ENCODE measurements around the gene LRRC52.

LRRC52 gene

GRCh38 chr1:165560883-165561656 lies 17.3 kb downstream of the LRRC52 start:
- TF ChIP-seq, protein P1, sequence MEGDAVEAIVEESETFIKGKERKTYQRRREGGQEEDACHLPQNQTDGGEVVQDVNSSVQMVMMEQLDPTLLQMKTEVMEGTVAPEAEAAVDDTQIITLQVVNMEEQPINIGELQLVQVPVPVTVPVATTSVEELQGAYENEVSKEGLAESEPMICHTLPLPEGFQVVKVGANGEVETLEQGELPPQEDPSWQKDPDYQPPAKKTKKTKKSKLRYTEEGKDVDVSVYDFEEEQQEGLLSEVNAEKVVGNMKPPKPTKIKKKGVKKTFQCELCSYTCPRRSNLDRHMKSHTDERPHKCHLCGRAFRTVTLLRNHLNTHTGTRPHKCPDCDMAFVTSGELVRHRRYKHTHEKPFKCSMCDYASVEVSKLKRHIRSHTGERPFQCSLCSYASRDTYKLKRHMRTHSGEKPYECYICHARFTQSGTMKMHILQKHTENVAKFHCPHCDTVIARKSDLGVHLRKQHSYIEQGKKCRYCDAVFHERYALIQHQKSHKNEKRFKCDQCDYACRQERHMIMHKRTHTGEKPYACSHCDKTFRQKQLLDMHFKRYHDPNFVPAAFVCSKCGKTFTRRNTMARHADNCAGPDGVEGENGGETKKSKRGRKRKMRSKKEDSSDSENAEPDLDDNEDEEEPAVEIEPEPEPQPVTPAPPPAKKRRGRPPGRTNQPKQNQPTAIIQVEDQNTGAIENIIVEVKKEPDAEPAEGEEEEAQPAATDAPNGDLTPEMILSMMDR (IDR thresholded peaks at IDR 0.05) = no peak
- Mint-ChIP-seq H3K27ac (no peak overlapping the region), H3K9me3 (no peaks in the 10 kb centered on the region), H3K36me3 (ENCODE audit: low read depth) (no peaks in the 10 kb centered on the region), H3K27me3 (ENCODE audit: low read depth, poor library complexity) (peaks cover 33% of the 10 kb centered on the region), H3K4me3 (no peak overlapping the region), H3K4me1 (peaks cover 17% of the 10 kb centered on the region)
- DNase-seq = no peak

DNA sequence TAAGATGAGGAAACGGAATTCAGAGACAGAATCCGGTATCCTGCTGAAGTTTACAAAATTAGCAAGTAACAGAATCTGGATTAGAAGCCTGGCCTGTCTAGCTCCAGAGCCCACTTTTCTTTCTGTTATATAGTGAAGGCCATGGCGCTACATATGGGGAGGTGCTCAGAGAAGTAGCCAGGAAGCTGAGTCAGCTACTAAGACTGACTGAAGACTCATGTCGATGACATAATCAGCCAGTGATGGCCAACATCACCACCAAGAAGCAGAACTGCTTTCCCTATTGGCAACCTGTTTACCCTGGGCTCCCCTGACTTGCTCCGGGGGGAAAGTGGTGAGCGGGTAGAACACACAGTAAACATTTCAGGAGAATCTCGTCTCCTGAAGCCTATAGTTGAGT lies 18.8 kb downstream of the LRRC52 start:
- H3K27ac Mint-ChIP-seq = no peak overlapping the region
- TF ChIP-seq, protein P1 (IDR thresholded peaks at IDR 0.05) = no peak
- peaks cover 17% of the 10 kb centered on the region for H3K4me1 Mint-ChIP-seq
- DNase-seq = no peak
- H3K4me3 Mint-ChIP-seq = no peak overlapping the region
- no peaks in the 10 kb centered on the region for H3K9me3 Mint-ChIP-seq
- no peaks in the 10 kb centered on the region for H3K36me3 Mint-ChIP-seq (ENCODE audit: low read depth)
- H3K27me3 Mint-ChIP-seq (ENCODE audit: low read depth, poor library complexity) = peaks cover 31% of the 10 kb centered on the region

DNA sequence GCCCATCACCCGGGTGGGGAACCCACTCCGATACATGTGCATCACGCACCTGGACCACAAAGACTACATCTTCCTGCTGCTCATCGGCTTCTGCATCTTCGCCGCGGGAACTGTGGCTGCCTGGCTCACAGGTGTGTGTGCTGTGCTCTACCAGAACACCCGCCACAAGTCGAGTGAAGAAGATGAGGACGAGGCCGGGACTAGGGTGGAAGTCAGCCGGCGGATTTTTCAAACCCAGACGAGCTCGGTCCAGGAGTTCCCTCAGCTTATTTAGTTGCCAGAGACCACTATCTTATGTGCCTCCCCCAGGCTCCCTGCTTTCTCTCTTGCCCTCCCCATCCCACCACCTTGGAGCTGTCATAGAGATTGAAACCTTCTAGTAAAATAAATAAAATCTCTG lies 19.8 kb downstream of the LRRC52 start:
- no peak for DNase-seq
- TF ChIP-seq, protein P1 (IDR thresholded peaks at IDR 0.05) = no peak
- H3K4me1 Mint-ChIP-seq = peaks cover 17% of the 10 kb centered on the region
- H3K9me3 Mint-ChIP-seq = no peaks in the 10 kb centered on the region
- H3K27ac Mint-ChIP-seq = no peak overlapping the region
- H3K4me3 Mint-ChIP-seq = no peak overlapping the region
- peaks cover 30% of the 10 kb centered on the region for H3K27me3 Mint-ChIP-seq (ENCODE audit: low read depth, poor library complexity)
- no peaks in the 10 kb centered on the region for H3K36me3 Mint-ChIP-seq (ENCODE audit: low read depth)

GRCh38 chr1:165564561-165564960 lies 20.8 kb downstream of the LRRC52 start:
- TF ChIP-seq, protein P1 (IDR thresholded peaks at IDR 0.05) = no peak
- no peaks in the 10 kb centered on the region for H3K9me3 Mint-ChIP-seq
- DNase-seq = no peak
- H3K27me3 Mint-ChIP-seq (ENCODE audit: low read depth, poor library complexity) = peaks cover 36% of the 10 kb centered on the region
- H3K4me3 Mint-ChIP-seq = no peak overlapping the region
- no peaks in the 10 kb centered on the region for H3K36me3 Mint-ChIP-seq (ENCODE audit: low read depth)
- peaks cover 17% of the 10 kb centered on the region for H3K4me1 Mint-ChIP-seq
- no peak overlapping the region for H3K27ac Mint-ChIP-seq

DNA sequence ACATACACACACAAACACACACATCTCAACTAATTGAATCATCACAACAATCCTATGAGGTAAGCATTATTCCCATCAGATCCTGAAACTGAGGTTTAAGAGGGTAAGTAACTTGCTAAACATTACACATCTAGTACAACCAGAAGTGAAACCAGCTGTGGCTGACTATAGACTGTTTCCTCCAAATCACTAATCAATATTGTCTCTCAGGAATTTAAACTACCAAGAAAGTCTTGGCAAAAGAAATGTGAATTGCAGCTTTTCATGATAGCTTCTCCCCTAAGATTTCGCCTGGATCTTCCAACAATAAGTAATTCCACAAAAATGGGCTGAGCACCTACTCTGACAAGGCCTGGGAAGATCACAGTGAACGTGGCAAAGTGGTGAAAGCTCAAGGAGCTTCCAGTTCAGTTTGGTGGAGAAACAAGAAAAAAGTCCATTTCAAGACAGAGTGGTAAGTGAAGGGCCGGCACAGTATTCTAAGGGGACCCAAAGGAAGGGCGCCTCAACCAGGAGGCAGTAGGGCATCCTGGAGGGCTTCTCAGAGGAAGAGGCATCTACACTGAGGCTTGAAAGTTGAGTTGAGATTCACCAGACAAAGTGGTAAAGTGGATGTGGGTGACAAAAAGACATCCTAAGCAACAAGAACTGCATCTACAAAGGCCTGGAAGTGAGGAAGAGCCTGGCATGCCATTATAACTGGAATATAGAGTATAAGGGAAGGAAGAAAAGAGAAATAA lies 22.1 kb downstream of the LRRC52 start:
- no peak for DNase-seq
- Mint-ChIP-seq H3K4me3 (no peak overlapping the region), H3K36me3 (ENCODE audit: low read depth) (no peaks in the 10 kb centered on the region), H3K27me3 (ENCODE audit: low read depth, poor library complexity) (peaks cover 42% of the 10 kb centered on the region), H3K4me1 (peaks cover 9% of the 10 kb centered on the region), H3K9me3 (no peaks in the 10 kb centered on the region), H3K27ac (no peak overlapping the region)
- TF ChIP-seq, protein P1 (IDR thresholded peaks at IDR 0.05) = no peak

Data from nephron progenitor cell (in vitro differentiated cells).